Measurements from ENCODE around the gene TMEM242. TPM values are rescaled to one million over a fixed set of nuclear protein-coding genes. Genes with fewer than 3 reads are reported as not detected.

TMEM242 gene
- total RNA-seq, 1 donor from 2014 or later = 19.4 TPM

- DNase-seq (peak; percentile 71), ATAC-seq (peak; percentile 27)
- intact Hi-C loops (cut with micrococcal nuclease) = no loop called here
These were observed 83.0 kb downstream of the TMEM242 start for GRCh38 chr6:157240059-157240959.

- no peak for DNase-seq
- ATAC-seq = no peak
- intact Hi-C loops (cut with micrococcal nuclease) = no loop called here
These were observed 83.7 kb downstream of the TMEM242 start for GRCh38 chr6:157239671-157240058.

Other genes starting within 250 kb of the TMEM242 start
- gene ZDHHC14, start 57.7 kb upstream of the TMEM242 start, total RNA-seq = 10.0 TPM

Measured in left ventricle myocardium superior (tissue), 1 donor.